ENCODE data around the gene CPA4. TPM values are rescaled to one million over a fixed set of nuclear protein-coding genes. Genes with fewer than 3 reads are reported as not detected.

Gene CPA4
- total RNA-seq, 1 donor = 28.2 TPM

GRCh38 chr7:130293521-130293920 is 560 bp downstream of the CPA4 start:
- H3K27me3 ChIP-seq (ENCODE audit: insufficient read depth, low read length) = no peaks in the 10 kb centered on the region
- no peaks in the 10 kb centered on the region for H4K20me1 ChIP-seq (ENCODE audit: insufficient read depth, low read length)
- H3K79me2 ChIP-seq (ENCODE audit: insufficient read depth, low read length) = no peaks in the 10 kb centered on the region
- TF ChIP-seq, protein P1, sequence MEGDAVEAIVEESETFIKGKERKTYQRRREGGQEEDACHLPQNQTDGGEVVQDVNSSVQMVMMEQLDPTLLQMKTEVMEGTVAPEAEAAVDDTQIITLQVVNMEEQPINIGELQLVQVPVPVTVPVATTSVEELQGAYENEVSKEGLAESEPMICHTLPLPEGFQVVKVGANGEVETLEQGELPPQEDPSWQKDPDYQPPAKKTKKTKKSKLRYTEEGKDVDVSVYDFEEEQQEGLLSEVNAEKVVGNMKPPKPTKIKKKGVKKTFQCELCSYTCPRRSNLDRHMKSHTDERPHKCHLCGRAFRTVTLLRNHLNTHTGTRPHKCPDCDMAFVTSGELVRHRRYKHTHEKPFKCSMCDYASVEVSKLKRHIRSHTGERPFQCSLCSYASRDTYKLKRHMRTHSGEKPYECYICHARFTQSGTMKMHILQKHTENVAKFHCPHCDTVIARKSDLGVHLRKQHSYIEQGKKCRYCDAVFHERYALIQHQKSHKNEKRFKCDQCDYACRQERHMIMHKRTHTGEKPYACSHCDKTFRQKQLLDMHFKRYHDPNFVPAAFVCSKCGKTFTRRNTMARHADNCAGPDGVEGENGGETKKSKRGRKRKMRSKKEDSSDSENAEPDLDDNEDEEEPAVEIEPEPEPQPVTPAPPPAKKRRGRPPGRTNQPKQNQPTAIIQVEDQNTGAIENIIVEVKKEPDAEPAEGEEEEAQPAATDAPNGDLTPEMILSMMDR (IDR thresholded peaks at IDR 0.05; ENCODE audit: extremely low read depth, low read depth, low read length) = no peak
- no peaks in the 10 kb centered on the region for H3K36me3 ChIP-seq (ENCODE audit: insufficient read depth, low read length)
- no peaks in the 10 kb centered on the region for H3K9me3 ChIP-seq (ENCODE audit: low read depth, low read length)
- DNase-seq (ENCODE audit: insufficient read length, low spot score, missing footprints) = no peak
- peak overlapping the region; percentile 5 for H3K4me3 ChIP-seq (ENCODE audit: insufficient read depth, low read length)
- peak overlapping the region; percentile 62 for H3K4me2 ChIP-seq (ENCODE audit: insufficient read depth, low read length)
- H2AFZ ChIP-seq (ENCODE audit: low read length) = peak overlapping the region; percentile 45
- H3K27ac ChIP-seq (ENCODE audit: low read depth, low read length) = peak overlapping the region; percentile 84
- H3K4me1 ChIP-seq (ENCODE audit: insufficient read depth, low read length) = peaks cover 38% of the 10 kb centered on the region

DNA sequence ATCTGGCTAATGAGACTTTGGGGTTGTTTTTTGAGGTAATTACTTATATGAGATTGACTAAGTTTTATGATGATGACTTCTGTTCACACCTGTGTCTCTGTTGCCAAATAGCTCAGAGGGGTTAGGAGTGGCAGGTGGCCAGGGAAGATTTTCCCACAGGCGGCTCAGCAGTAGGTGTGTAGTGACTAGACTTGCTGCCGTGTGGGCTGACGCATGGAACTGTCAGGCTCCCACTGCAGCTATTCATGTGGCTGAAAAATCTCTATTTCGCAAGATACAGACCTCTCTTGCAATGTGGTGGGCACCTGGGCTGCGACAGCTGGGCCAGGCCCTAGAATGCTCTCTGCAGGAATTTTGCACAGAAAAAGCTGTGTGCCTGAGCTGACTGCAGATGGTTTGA is 1.4 kb downstream of the CPA4 start:
- no peak overlapping the region for H3K4me3 ChIP-seq (ENCODE audit: insufficient read depth, low read length)
- H3K27me3 ChIP-seq (ENCODE audit: insufficient read depth, low read length) = no peaks in the 10 kb centered on the region
- no peaks in the 10 kb centered on the region for H3K79me2 ChIP-seq (ENCODE audit: insufficient read depth, low read length)
- TF ChIP-seq, protein P1 (IDR thresholded peaks at IDR 0.05; ENCODE audit: extremely low read depth, low read depth, low read length) = no peak
- DNase-seq (ENCODE audit: insufficient read length, low spot score, missing footprints) = no peak
- H3K4me1 ChIP-seq (ENCODE audit: insufficient read depth, low read length) = peaks cover 31% of the 10 kb centered on the region
- H4K20me1 ChIP-seq (ENCODE audit: insufficient read depth, low read length) = no peaks in the 10 kb centered on the region
- H3K36me3 ChIP-seq (ENCODE audit: insufficient read depth, low read length) = no peaks in the 10 kb centered on the region
- H3K4me2 ChIP-seq (ENCODE audit: insufficient read depth, low read length) = no peak overlapping the region
- H3K27ac ChIP-seq (ENCODE audit: low read depth, low read length) = no peak overlapping the region
- no peaks in the 10 kb centered on the region for H3K9me3 ChIP-seq (ENCODE audit: low read depth, low read length)
- no peak overlapping the region for H2AFZ ChIP-seq (ENCODE audit: low read length)

- H3K4me3 ChIP-seq (ENCODE audit: insufficient read depth, low read length) = no peak overlapping the region
- H3K4me1 ChIP-seq (ENCODE audit: insufficient read depth, low read length) = peaks cover 23% of the 10 kb centered on the region
- H2AFZ ChIP-seq (ENCODE audit: low read length) = no peak overlapping the region
- DNase-seq (ENCODE audit: insufficient read length, low spot score, missing footprints) = no peak
- H3K4me2 ChIP-seq (ENCODE audit: insufficient read depth, low read length) = no peak overlapping the region
- no peaks in the 10 kb centered on the region for H4K20me1 ChIP-seq (ENCODE audit: insufficient read depth, low read length)
- no peak overlapping the region for H3K27ac ChIP-seq (ENCODE audit: low read depth, low read length)
- no peaks in the 10 kb centered on the region for H3K9me3 ChIP-seq (ENCODE audit: low read depth, low read length)
- no peaks in the 10 kb centered on the region for H3K79me2 ChIP-seq (ENCODE audit: insufficient read depth, low read length)
- TF ChIP-seq, protein P1 (IDR thresholded peaks at IDR 0.05; ENCODE audit: extremely low read depth, low read depth, low read length) = no peak
- peaks cover 10% of the 10 kb centered on the region for H3K36me3 ChIP-seq (ENCODE audit: insufficient read depth, low read length)
- no peaks in the 10 kb centered on the region for H3K27me3 ChIP-seq (ENCODE audit: insufficient read depth, low read length)
Observed at GRCh38 chr7:130296221-130296951, 3.4 kb downstream of the CPA4 start.

- DNase-seq (ENCODE audit: insufficient read length, low spot score, missing footprints) = no peak
- Histone ChIP-seq H3K4me2 (ENCODE audit: insufficient read depth, low read length) (no peak overlapping the region), H3K36me3 (ENCODE audit: insufficient read depth, low read length) (peaks cover 15% of the 10 kb centered on the region), H3K4me3 (ENCODE audit: insufficient read depth, low read length) (no peak overlapping the region), H3K79me2 (ENCODE audit: insufficient read depth, low read length) (no peaks in the 10 kb centered on the region), H2AFZ (ENCODE audit: low read length) (no peak overlapping the region), H3K9me3 (ENCODE audit: low read depth, low read length) (no peaks in the 10 kb centered on the region), H3K27me3 (ENCODE audit: insufficient read depth, low read length) (no peaks in the 10 kb centered on the region), H3K4me1 (ENCODE audit: insufficient read depth, low read length) (peaks cover 13% of the 10 kb centered on the region), H3K27ac (ENCODE audit: low read depth, low read length) (no peak overlapping the region), H4K20me1 (ENCODE audit: insufficient read depth, low read length) (no peaks in the 10 kb centered on the region)
- TF ChIP-seq, protein P1 (IDR thresholded peaks at IDR 0.05; ENCODE audit: extremely low read depth, low read depth, low read length) = no peak
Observed at GRCh38 chr7:130297628-130298543, 4.9 kb downstream of the CPA4 start.
